A673 (cell line): Measurements from ENCODE around the gene TMEM183A. TPM values are rescaled to one million over a fixed set of nuclear protein-coding genes. Genes with fewer than 3 reads are reported as not detected.
"Not testable (repeated sequence)": the region's sequence is repeated elsewhere in the genome, so short reads cannot be mapped to it uniquely, and the experiment has no call there.

ENCODE experiments used
- BruUV-seq: library from RNA; stranded (reverse); fragments of 400-500 nt; replicated peaks from 2 replicates; lab custom pipeline; 2021; lab: Mats Ljungman, UMichigan
- CTCF ChIA-PET: fragments of 300-600 bp; sonication (Branson Sonifier 250); formaldehyde crosslinking; loops from one replicate; lab custom pipeline; 2022; ENCODE audit warnings: antibody characterized with exemption; lab: Charles Lee
- POLR2A ChIA-PET: fragments of 300-600 bp; sonication (Branson Sonifier 250); formaldehyde crosslinking; loops from one replicate; lab custom pipeline; 2022; ENCODE audit warnings: antibody characterized with exemption; ENCODE audit not compliant: low non-redundant PET; lab: Charles Lee
- DNase-seq: peaks from one replicate; pipeline ENCODE4 v3.0.0-alpha.2; 2015; ENCODE audit warnings: low spot score
- H3K27ac ChIP-seq: fragments of 200-600 bp; sonication (generic); 2 replicates; pipeline ENCODE4 v1.5.1; 2016; ENCODE audit warnings: mixed run types, low read depth, mild to moderate bottlenecking, mixed read lengths, antibody characterized with exemption, low read length; ENCODE audit not compliant: poor library complexity, severe bottlenecking
- H3K27me3 ChIP-seq: fragments of 200-600 bp; sonication (generic); replicated peaks from 2 replicates; pipeline ENCODE4 v1.6.1; 2017; ENCODE audit warnings: mixed run types, low read depth, mild to moderate bottlenecking, mixed read lengths, antibody characterized with exemption, low read length; ENCODE audit not compliant: insufficient read depth, poor library complexity
- H3K36me3 ChIP-seq: fragments of 200-600 bp; sonication (generic); 2 replicates; pipeline ENCODE4 v1.6.1; 2016; ENCODE audit warnings: mixed run types, mild to moderate bottlenecking, mixed read lengths, antibody characterized with exemption, low read length; ENCODE audit not compliant: insufficient read depth, poor library complexity, severe bottlenecking
- H3K4me1 ChIP-seq: fragments of 200-600 bp; sonication (generic); 2 replicates; pipeline ENCODE4 v1.6.1; 2017; ENCODE audit warnings: mixed run types, mild to moderate bottlenecking, mixed read lengths, antibody characterized with exemption, low read length; ENCODE audit not compliant: insufficient read depth, poor library complexity, severe bottlenecking
- H3K4me3 ChIP-seq: fragments of 200-600 bp; sonication (generic); 2 replicates; pipeline ENCODE4 v1.5.1; 2016; ENCODE audit warnings: low read depth, mixed run types, mild to moderate bottlenecking, mixed read lengths, low read length; ENCODE audit not compliant: poor library complexity, severe bottlenecking
- H3K9me3 ChIP-seq: fragments of 200-600 bp; sonication (generic); 2 replicates; pipeline ENCODE4 v1.6.1; 2016; ENCODE audit warnings: mixed run types, low read depth, mild to moderate bottlenecking, mixed read lengths, antibody characterized with exemption, low read length; ENCODE audit not compliant: poor library complexity, severe bottlenecking
- CTCF ChIP-seq: fragments of 300-800, 200-600 bp; sonication (generic); conservative IDR thresholded peaks from 2 replicates; pipeline ENCODE4 v1.5.1; 2017; ENCODE audit warnings: low read depth, mild to moderate bottlenecking, antibody characterized with exemption, low read length, moderate library complexity, mixed read lengths
- EZH2 ChIP-seq: fragments of 200-600 bp; sonication (generic); IDR thresholded peaks from 2 replicates; pipeline ENCODE4 v1.6.1; 2017; ENCODE audit warnings: borderline replicate concordance, low read depth, mild to moderate bottlenecking, mixed read lengths, antibody characterized with exemption, low read length; ENCODE audit not compliant: poor library complexity, severe bottlenecking
- intact Hi-C: fragments of 100-400 bp; cut with micrococcal nuclease; formaldehyde crosslinking; loops from one replicate; pipeline ENCODE4 v1.10.0; 2022; ENCODE audit not compliant: unreplicated experiment
- total RNA-seq: library from RNA; stranded (reverse); gene quantifications from 2 replicates; pipeline ENCODE4 v1.2.3, GENCODE V29; 2021

TMEM183A gene
- total RNA-seq, 1 experiment from 2014 or later = 65.1 TPM

- H3K27me3 ChIP-seq = peaks cover 31% of the 10 kb centered on the region
- H3K4me1 ChIP-seq = no peaks in the 10 kb centered on the region
- DNase-seq = no peak
- CTCF ChIA-PET = no interaction called here
- intact Hi-C loops = loop anchor here (10.0 kb wide), 1 partner anchor 656 kb away; the partner anchor contains the start of genes PPP1R12B and UBE2T
- TF ChIP-seq CTCF (no peak), EZH2 (no peak)
- no TSS peak for BruUV-seq
- H3K27ac ChIP-seq = no peak overlapping the region
- POLR2A ChIA-PET = no interaction called here
- H3K36me3 ChIP-seq = no peaks in the 10 kb centered on the region
- H3K9me3 ChIP-seq = no peaks in the 10 kb centered on the region
- no peak overlapping the region for H3K4me3 ChIP-seq
These were observed 6.8 kb upstream of the TMEM183A start for GRCh38 chr1:203000217-203000944.

GRCh38 chr1:203001986-203002385, 5.2 kb upstream of the TMEM183A start:
- Histone ChIP-seq H3K27ac (no peak overlapping the region), H3K4me3 (no peak overlapping the region), H3K9me3 (no peaks in the 10 kb centered on the region), H3K4me1 (no peaks in the 10 kb centered on the region), H3K27me3 (peaks cover 15% of the 10 kb centered on the region), H3K36me3 (no peaks in the 10 kb centered on the region)
- CTCF ChIA-PET = no interaction called here
- intact Hi-C loops = loop anchor here (10.0 kb wide), 1 partner anchor 657 kb away; the partner anchor contains the start of genes PPP1R12B and UBE2T
- BruUV-seq = no TSS peak
- POLR2A ChIA-PET = no interaction called here
- DNase-seq = no peak
- TF ChIP-seq CTCF (no peak), EZH2 (no peak)

- Histone ChIP-seq H3K9me3 (no peaks in the 10 kb centered on the region), H3K36me3 (no peaks in the 10 kb centered on the region), H3K27me3 (peaks cover 5% of the 10 kb centered on the region), H3K4me1 (peaks cover under 1% of the 10 kb centered on the region), H3K4me3 (no peak overlapping the region), H3K27ac (no peak overlapping the region)
- DNase-seq = no peak
- POLR2A ChIA-PET = no interaction called here
- BruUV-seq = no TSS peak
- intact Hi-C loops = loop anchor here (10.0 kb wide), 1 partner anchor 658 kb away; the partner anchor contains the start of genes PPP1R12B and UBE2T
- no peak for TF ChIP-seq EZH2
- TF ChIP-seq CTCF = no peak
- CTCF ChIA-PET = no interaction called here
These were observed 4.2 kb upstream of the TMEM183A start for GRCh38 chr1:203002951-203003350.

GRCh38 chr1:203005395-203006142, 1.6 kb upstream of the TMEM183A start:
- intact Hi-C loops = loop anchor here (5.0 to 10.0 kb wide), 2 partner anchors 78 to 661 kb away; partner anchors contain the start of genes KLHL12, PPP1R12B and UBE2T
- POLR2A ChIA-PET, H3K4me3 ChIP-seq, CTCF ChIA-PET, DNase-seq, BruUV-seq, H3K27ac ChIP-seq, H3K27me3 ChIP-seq, H3K9me3 ChIP-seq: not testable (repeated sequence)
- Histone ChIP-seq H3K4me1 (peaks cover 13% of the 10 kb centered on the region), H3K36me3 (peaks cover 19% of the 10 kb centered on the region)
